B cell (primary cell): ENCODE data around the gene SLC29A3. TPM values are rescaled to one million over a fixed set of nuclear protein-coding genes. Genes with fewer than 3 reads are reported as not detected.

Experiments
- ATAC-seq: fragments of 200-7000 bp; cut with Tn5 transposase; one replicate; pipeline ENCODE4 v1.10.0; 2021; ENCODE audit warnings: low read depth, mild to moderate bottlenecking, moderate number of reproducible peaks, moderate library complexity
- CTCF ChIA-PET: fragments of 350-600 bp; sonication (Branson Sonifier 250); formaldehyde crosslinking; loops from one replicate; lab custom pipeline; 2021; ENCODE audit warnings: antibody characterized with exemption, inconsistent platforms; lab: Charles Lee
- POLR2A ChIA-PET: fragments of 350-600 bp; sonication (Branson Sonifier 250); formaldehyde crosslinking; loops from one replicate; lab custom pipeline; 2021; ENCODE audit warnings: antibody characterized with exemption; lab: Charles Lee
- DNase-seq: peaks from one replicate; pipeline ENCODE4 v3.0.0; 2013
- H2AFZ ChIP-seq: 2 replicates; pipeline ENCODE4 v1.6.1; 2012; ENCODE audit warnings: mild to moderate bottlenecking, low read depth, low read length; ENCODE audit not compliant: insufficient read depth, poor library complexity, severe bottlenecking
- H3K27ac ChIP-seq, 2 donors: 1 replicate in 1 of 2; 2 replicates in 1 of 2; pipeline ENCODE4 v1.5.1; 2012 to 2013; ENCODE audit warnings: low read length in 2 of 2, mild to moderate bottlenecking in 2 of 2, moderate library complexity in 1 of 2
- H3K27me3 ChIP-seq, 4 experiments: fragments of 200-600 bp in 1 of 4; sonication (generic) in 1 of 4; replicated peaks in 1 of 4; 1 replicate in 2 of 4; 2 replicates in 2 of 4; pipeline versions ENCODE4 v1.6.1 to v1.7.0; 2013 to 2016; ENCODE audit warnings: low read length in 3 of 4, mild to moderate bottlenecking in 2 of 4, mixed read lengths in 1 of 4, moderate library complexity in 1 of 4; ENCODE audit not compliant: insufficient read depth in 4 of 4, control insufficient read depth in 3 of 4; ENCODE audit errors: control extremely low read depth in 1 of 4
- H3K36me3 ChIP-seq, 2 experiments: replicated peaks in 1 of 2; 1 replicate in 1 of 2; 2 replicates in 1 of 2; pipeline versions ENCODE4 v1.6.1 to v1.7.1; 2013; ENCODE audit warnings: low read length in 1 of 2; ENCODE audit not compliant: insufficient read depth in 2 of 2, control insufficient read depth in 1 of 2; ENCODE audit errors: control extremely low read depth in 1 of 2, extremely low read depth in 1 of 2
- H3K4me1 ChIP-seq, 2 donors: fragments of 200-600 bp in 1 of 2; sonication (generic) in 1 of 2; 1 replicate in 1 of 2; 2 replicates in 1 of 2; pipeline versions ENCODE4 v1.5.1 to v1.6.1; 2013 to 2017; ENCODE audit warnings: low read length in 2 of 2; ENCODE audit not compliant: control insufficient read depth in 2 of 2, insufficient read depth in 2 of 2
- H3K4me2 ChIP-seq: replicated peaks from 2 replicates; pipeline ENCODE3; 2012; ENCODE audit warnings: mild to moderate bottlenecking, low read depth, low read length; ENCODE audit not compliant: poor library complexity, severe bottlenecking
- H3K4me3 ChIP-seq, 5 experiments: fragments of 200-600 bp in 1 of 5; sonication (generic) in 1 of 5; 1 replicate in 3 of 5; 2 replicates in 2 of 5; pipeline versions ENCODE4 v1.5.1 to v1.7.0; 2011 to 2016; ENCODE audit warnings: low read length in 4 of 5, mild to moderate bottlenecking in 4 of 5, low read depth in 2 of 5, control low read depth in 1 of 5, moderate library complexity in 1 of 5; ENCODE audit not compliant: insufficient read depth in 1 of 5; ENCODE audit errors: control extremely low read depth in 1 of 5, extremely low read depth in 1 of 5
- H3K79me2 ChIP-seq: fragments of 200-600 bp; sonication (generic); one replicate; pipeline ENCODE4 v1.6.0; 2016; ENCODE audit warnings: low read length; ENCODE audit not compliant: control insufficient read depth, insufficient read depth
- H3K9ac ChIP-seq: fragments of 200-600 bp; sonication (generic); 2 replicates; pipeline ENCODE4 v1.6.1; 2017; ENCODE audit warnings: mild to moderate bottlenecking, low read length, moderate library complexity
- H3K9me3 ChIP-seq, 3 donors: one replicate each; pipeline versions ENCODE4 v1.6.1 to v1.7.1; 2013; ENCODE audit warnings: low read length in 2 of 3; ENCODE audit not compliant: control insufficient read depth in 2 of 3, insufficient read depth in 1 of 3; ENCODE audit errors: control extremely low read depth in 1 of 3
- H4K20me1 ChIP-seq: 2 replicates; pipeline ENCODE4 v1.6.0; 2012; ENCODE audit warnings: mild to moderate bottlenecking, low read length; ENCODE audit not compliant: insufficient read depth, control insufficient read depth, poor library complexity, severe bottlenecking
- H3K27ac Mint-ChIP-seq: one replicate; pipeline ENCODE4 v1.8.0; 2021; ENCODE audit warnings: mixed read lengths
- H3K27me3 Mint-ChIP-seq: one replicate; pipeline ENCODE4 v1.8.0; 2021; ENCODE audit warnings: mixed read lengths
- H3K4me1 Mint-ChIP-seq: one replicate; pipeline ENCODE4 v1.8.0; 2021; ENCODE audit warnings: mixed read lengths
- H3K4me3 Mint-ChIP-seq: one replicate; pipeline ENCODE4 v1.8.0; 2021; ENCODE audit warnings: mixed read lengths
- H3K9me3 Mint-ChIP-seq: one replicate; pipeline ENCODE4 v1.8.0; 2022; ENCODE audit warnings: mixed read lengths; ENCODE audit not compliant: insufficient read depth
- CTCF ChIP-seq: fragments of 200-600 bp; IDR thresholded peaks from one replicate; pipeline ENCODE4 v1.8.0; 2022; ENCODE audit warnings: antibody characterized with exemption, mild to moderate bottlenecking
- EZH2 ChIP-seq: IDR thresholded peaks from 2 replicates; pipeline ENCODE4 v1.6.1; 2012; ENCODE audit warnings: borderline replicate concordance, low read depth, mild to moderate bottlenecking, moderate library complexity, low read length; ENCODE audit not compliant: insufficient read depth, poor library complexity, severe bottlenecking
- WGBS: methylation state at CpG from one replicate; pipeline ENCODE4 v1.1.5; 2013; ENCODE audit warnings: missing lambda C conversion rate; ENCODE audit not compliant: insufficient coverage; 5-methylcytosine and 5-hydroxymethylcytosine counted together
- intact Hi-C: fragments of 100-400 bp; cut with micrococcal nuclease; formaldehyde crosslinking; loops from one replicate; pipeline ENCODE4 v1.10.0; 2022
- polyA plus RNA-seq: library from polyadenylated mRNA; depleted of rRNA; stranded (reverse); fragments of >200 nt; gene quantifications from 2 replicates; pipeline ENCODE4 v1.2.3, GENCODE V29; 2012
- total RNA-seq, 2 donors: library from RNA; stranded (reverse); fragments of 120-200 nt in 1 of 2; gene quantifications; 1 replicate in 1 of 2; 2 replicates in 1 of 2; pipeline versions ENCODE4 v1.2.3 to v1.2.4, GENCODE V29; 2013 to 2022

SLC29A3 gene
- total and polyA plus RNA-seq, 2 donors (not counting 1 experiment from before 2014, with no cell fraction given) = 4.5 to 8.2 TPM

- Histone ChIP-seq H3K27me3 (peaks cover 0 to 16% (median 0%) of the 10 kb centered on the region in 4 experiments), H2AFZ (no peak overlapping the region), H3K4me1 (peaks cover 0 to 5% of the 10 kb centered on the region in 2 donors), H3K4me3 (no peak overlapping the region), H3K9me3 (no peaks in the 10 kb centered on the region), H3K27ac (no peak overlapping the region), H3K9ac (no peak overlapping the region), H3K36me3 (no peaks in the 10 kb centered on the region), H3K79me2 (no peaks in the 10 kb centered on the region), H4K20me1 (no peaks in the 10 kb centered on the region), H3K4me2 (no peak overlapping the region)
- DNase-seq = no peak
- Mint-ChIP-seq H3K4me1 (peaks cover 6% of the 10 kb centered on the region), H3K9me3 (no peaks in the 10 kb centered on the region), H3K27me3 (peaks cover 20% of the 10 kb centered on the region), H3K4me3 (no peak overlapping the region), H3K27ac (no peak overlapping the region)
- ChIA-PET POLR2A (no interaction called here), CTCF (interaction anchor here (1.0 to 1.3 kb wide), 3 partner anchors 10 to 406 kb away, joined by 3 to 5 read pairs (median 5); no protein-coding TSS in a partner anchor)
- TF ChIP-seq CTCF (no peak), EZH2 (no peak)
- 100% methylated on average over 1 of the region's 4 CpGs for WGBS
- ATAC-seq = no peak
- intact Hi-C loops = no loop called here
These were observed 16.6 kb upstream of the SLC29A3 start for GRCh38 chr10:71302451-71302850.

- no peaks in the 10 kb centered on the region for H4K20me1 ChIP-seq
- peak; percentile 66 for DNase-seq
- H3K79me2 ChIP-seq = no peaks in the 10 kb centered on the region
- H3K4me2 ChIP-seq = no peak overlapping the region
- WGBS = 57% methylated on average over 8 of the region's 8 CpGs
- Mint-ChIP-seq H3K4me1 (peaks cover 6% of the 10 kb centered on the region), H3K27ac (no peak overlapping the region), H3K4me3 (no peak overlapping the region), H3K9me3 (no peaks in the 10 kb centered on the region), H3K27me3 (peaks cover 17% of the 10 kb centered on the region)
- H3K9ac ChIP-seq = no peak overlapping the region
- H3K4me1 ChIP-seq = peaks cover 0 to 5% of the 10 kb centered on the region in 2 donors
- POLR2A ChIA-PET = no interaction called here
- TF ChIP-seq CTCF = peak; percentile 72
- no peak for TF ChIP-seq EZH2
- no peaks in the 10 kb centered on the region for H3K36me3 ChIP-seq
- CTCF ChIA-PET = interaction anchor here (0.8 to 1.7 kb wide), 5 partner anchors 9 to 509 kb away, joined by 3 to 7 read pairs (median 5); no protein-coding TSS in a partner anchor
- no peak overlapping the region for H3K27ac ChIP-seq
- intact Hi-C loops = no loop called here
- H3K9me3 ChIP-seq = no peaks in the 10 kb centered on the region
- H3K4me3 ChIP-seq = no peak overlapping the region
- ATAC-seq = peak; percentile 60
- H3K27me3 ChIP-seq = peaks cover 0 to 16% (median 0%) of the 10 kb centered on the region in 4 experiments
- no peak overlapping the region for H2AFZ ChIP-seq
These were observed 16.0 kb upstream of the SLC29A3 start for GRCh38 chr10:71302874-71303568.
